K562 (cell line): Measurements from ENCODE around the gene SRRT. TPM values are rescaled to one million over a fixed set of nuclear protein-coding genes. Genes with fewer than 3 reads are reported as not detected.

Experiments used
- BHLHE40 ChIP-seq: IDR thresholded peaks from 2 replicates; pipeline ENCODE4 v1.6.1; 2011; ENCODE audit warnings: low read length, improper control_type of control experiment
- C11orf30 ChIP-seq: fragments of 450-650 bp; IDR thresholded peaks from 2 replicates; pipeline ENCODE4 v1.6.1; 2016; ENCODE audit warnings: low read depth, mild to moderate bottlenecking
- CXXC5 ChIP-seq: fragments of 250-450 bp; sonication (Bioruptor Pico); IDR thresholded peaks from 2 replicates; pipeline ENCODE4 v1.8.0; 2022; ENCODE audit warnings: inconsistent platforms, mild to moderate bottlenecking, moderate library complexity
- E2F4 ChIP-seq: sonication (generic); formaldehyde crosslinking; IDR thresholded peaks from 2 replicates; pipeline ENCODE4 v1.8.0; 2022; ENCODE audit warnings: mild to moderate bottlenecking, low read depth, missing genetic modification reagents
- E4F1 ChIP-seq: fragments of 250-450 bp; sonication (Bioruptor Pico); IDR thresholded peaks from 2 replicates; pipeline ENCODE4 v1.5.0; 2021; ENCODE audit warnings: mild to moderate bottlenecking, borderline replicate concordance
- HNRNPL ChIP-seq: fragments of 200-400 bp; formaldehyde crosslinking; IDR thresholded peaks from 2 replicates; pipeline ENCODE4 v1.6.1; 2017; ENCODE audit warnings: low read depth, mild to moderate bottlenecking, low read length
- HNRNPLL ChIP-seq: fragments of 200-400 bp; formaldehyde crosslinking; IDR thresholded peaks from 2 replicates; pipeline ENCODE4 v1.6.1; 2017; ENCODE audit warnings: low read length, low read depth, mild to moderate bottlenecking; ENCODE audit not compliant: poor library complexity, severe bottlenecking
- KLF16 ChIP-seq: IDR thresholded peaks from 2 replicates; pipeline ENCODE4 v1.6.1; 2016; ENCODE audit warnings: antibody characterized with exemption
- MAX ChIP-seq: sonication (generic); formaldehyde crosslinking; IDR thresholded peaks from 2 replicates; pipeline ENCODE4 v1.9.0; 2022; ENCODE audit warnings: mild to moderate bottlenecking, missing genetic modification reagents
- PTTG1 ChIP-seq: fragments of 450-650 bp; IDR thresholded peaks from 2 replicates; pipeline ENCODE4 v1.6.1; 2016; ENCODE audit warnings: low read depth, mild to moderate bottlenecking, missing genetic modification characterization, missing compliant biosample characterization
- TFAM ChIP-seq: fragments of 250-450 bp; sonication (Bioruptor Pico); conservative IDR thresholded peaks from 2 replicates; pipeline ENCODE4 v1.5.0; 2021; ENCODE audit warnings: mild to moderate bottlenecking, moderate library complexity
- ZBTB43 ChIP-seq: sonication (generic); formaldehyde crosslinking; IDR thresholded peaks from 2 replicates; pipeline ENCODE4 v1.8.0; 2023; ENCODE audit warnings: mild to moderate bottlenecking, missing genetic modification reagents
- ZC3H11A ChIP-seq: IDR thresholded peaks from 2 replicates; pipeline ENCODE4 v1.6.1; 2012; ENCODE audit warnings: low read depth, low read length, improper control_type of control experiment
- ZNF24 ChIP-seq: fragments of 450-650 bp; IDR thresholded peaks from 2 replicates; pipeline ENCODE4 v1.6.1; 2016
- ZNF717 ChIP-seq: fragments of 250-450 bp; sonication (Bioruptor Pico); IDR thresholded peaks from 2 replicates; pipeline ENCODE4 v1.5.0; 2021
- polyA plus RNA-seq, 8 experiments: library from polyadenylated mRNA; depleted of rRNA in 4 of 8; stranded (reverse) in 5 of 8; unstranded in 3 of 8; fragments of >200 nt; fragmentation: Nextera tagmentation in 2 of 8; fragmentation: Illumina TruSeq in 1 of 8; extraction: Ambion mirVana in 2 of 8; extraction: Trizol in 1 of 8; gene quantifications; 2 replicates each; pipeline versions ENCODE4 v1.2.1 to v1.2.3, GENCODE V29; 2011 to 2014; ENCODE audit warnings: inconsistent platforms in 1 of 8, missing spikeins in 1 of 8
- total RNA-seq, 7 experiments: library from RNA; depleted of rRNA in 6 of 7; stranded (reverse); fragments of >200 nt in 6 of 7; fragmentation: Illumina TruSeq in 2 of 7; extraction: Trizol in 2 of 7; gene quantifications; 2 replicates each; pipeline versions ENCODE4 v1.2.1 to v1.2.3, GENCODE V29; 2011 to 2021; ENCODE audit warnings: low replicate concordance in 1 of 7
- TF ChIP-seq, protein P1 (sequence below): fragments of 250-450 bp; sonication (Bioruptor Pico); IDR thresholded peaks from 2 replicates; pipeline ENCODE4 v1.4.0; 2020; ENCODE audit warnings: mild to moderate bottlenecking, moderate library complexity, borderline replicate concordance

The SRRT gene
- total and polyA plus RNA-seq, 9 of the 15 experiments (the other 6 are each of a cell fraction or from before 2014, with no cell fraction given) = 10.3 to 263 (median 84.4) TPM

DNA sequence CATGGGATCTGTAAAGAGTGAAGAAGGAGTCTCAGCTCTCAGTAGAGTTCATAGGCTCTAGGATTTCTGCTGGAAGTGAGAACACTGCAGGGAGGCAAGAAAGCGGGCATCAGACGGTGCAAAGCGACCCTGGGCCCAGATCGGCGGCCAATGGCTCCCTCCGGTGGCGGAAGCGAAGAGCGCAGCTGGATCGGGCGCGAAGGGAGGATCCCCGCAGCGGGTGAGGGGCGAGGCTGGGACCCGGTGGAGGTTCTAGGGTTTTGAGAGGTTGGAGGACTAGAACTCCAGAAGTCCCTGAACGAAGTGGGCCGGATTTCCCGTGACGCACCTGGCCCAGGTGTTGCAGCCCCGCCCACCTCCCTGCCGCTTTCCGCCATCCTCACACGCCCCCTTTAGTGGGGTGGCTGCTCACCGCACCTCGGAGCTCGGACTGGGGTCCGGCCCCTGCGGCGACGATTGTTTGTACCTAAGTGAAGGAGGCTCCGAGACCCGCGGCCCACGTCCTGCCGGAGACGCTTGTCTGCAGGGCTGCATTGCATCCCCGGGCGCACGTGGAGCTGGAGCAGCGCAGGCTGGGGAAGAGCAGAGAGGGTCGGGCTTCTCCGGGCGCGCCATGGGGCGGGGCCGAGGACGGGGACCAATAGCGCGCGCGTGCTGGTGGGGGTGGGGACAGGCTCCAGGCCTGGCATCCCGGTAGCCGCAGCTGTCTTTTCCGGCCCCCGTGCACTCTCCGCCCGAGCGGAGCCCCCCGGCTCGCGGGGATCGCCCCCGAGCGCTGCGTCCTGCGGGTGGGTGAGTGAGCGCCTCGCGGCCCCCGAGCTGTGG lies 22.6 kb upstream of the SRRT start, which contains the start of gene SLC12A9 (continued):
- TF ChIP-seq E4F1 (CRISPR knock-in tag) (no peak), ZC3H11A (0 out of 2 replicates have a peak, but pooled peaks have one; percentile 50), HNRNPL (peak; percentile 47; the same call in 1 of the 2 replicates), C11orf30 (no peak), CXXC5 (peak; percentile 81), BHLHE40 (peak; percentile 82), KLF16 (peak; percentile 22; the same call in 1 of the 2 replicates), MAX (peak; percentile 98), TFAM (CRISPR knock-in tag) (no peak), ZNF24 (0 out of 2 replicates have a peak, but pooled peaks have one; percentile 4), ZNF717 (no peak), E2F4 (CRISPR knock-in tag) (no peak), HNRNPLL (no peak), ZBTB43 (peak; percentile 81; the same call in 1 of the 2 replicates), PTTG1 (tag) (no peak)
- TF ChIP-seq, protein P1, sequence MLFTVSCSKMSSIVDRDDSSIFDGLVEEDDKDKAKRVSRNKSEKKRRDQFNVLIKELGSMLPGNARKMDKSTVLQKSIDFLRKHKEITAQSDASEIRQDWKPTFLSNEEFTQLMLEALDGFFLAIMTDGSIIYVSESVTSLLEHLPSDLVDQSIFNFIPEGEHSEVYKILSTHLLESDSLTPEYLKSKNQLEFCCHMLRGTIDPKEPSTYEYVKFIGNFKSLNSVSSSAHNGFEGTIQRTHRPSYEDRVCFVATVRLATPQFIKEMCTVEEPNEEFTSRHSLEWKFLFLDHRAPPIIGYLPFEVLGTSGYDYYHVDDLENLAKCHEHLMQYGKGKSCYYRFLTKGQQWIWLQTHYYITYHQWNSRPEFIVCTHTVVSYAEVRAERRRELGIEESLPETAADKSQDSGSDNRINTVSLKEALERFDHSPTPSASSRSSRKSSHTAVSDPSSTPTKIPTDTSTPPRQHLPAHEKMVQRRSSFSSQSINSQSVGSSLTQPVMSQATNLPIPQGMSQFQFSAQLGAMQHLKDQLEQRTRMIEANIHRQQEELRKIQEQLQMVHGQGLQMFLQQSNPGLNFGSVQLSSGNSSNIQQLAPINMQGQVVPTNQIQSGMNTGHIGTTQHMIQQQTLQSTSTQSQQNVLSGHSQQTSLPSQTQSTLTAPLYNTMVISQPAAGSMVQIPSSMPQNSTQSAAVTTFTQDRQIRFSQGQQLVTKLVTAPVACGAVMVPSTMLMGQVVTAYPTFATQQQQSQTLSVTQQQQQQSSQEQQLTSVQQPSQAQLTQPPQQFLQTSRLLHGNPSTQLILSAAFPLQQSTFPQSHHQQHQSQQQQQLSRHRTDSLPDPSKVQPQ (CRISPR knock-in tag) = no peak; the same call in 1 of the 2 replicates
